Kidney (tissue), 14 donors: ENCODE results near the gene PRICKLE4. TPM values are rescaled to one million over a fixed set of nuclear protein-coding genes. Genes with fewer than 3 reads are reported as not detected.

Experiments used
- DNase-seq, 5 donors: peaks; one replicate each; pipeline ENCODE4 v3.0.0-alpha.2; 2013 to 2020
- FAIRE-seq: peaks from 2 replicates; lab custom pipeline; 2012; peaks lifted over from hg19 to GRCh38; lab: Jason Lieb, UNC
- H3K27ac ChIP-seq, 2 donors: one replicate each; pipeline ENCODE4 v1.7.0; 2013; ENCODE audit warnings: low read depth in 2 of 2, low read length in 2 of 2, inconsistent platforms in 1 of 2
- H3K27me3 ChIP-seq: one replicate; pipeline ENCODE4 v1.7.1; 2013; ENCODE audit warnings: low read length, inconsistent platforms; ENCODE audit not compliant: control insufficient read depth, insufficient read depth
- H3K36me3 ChIP-seq, 3 donors: one replicate each; pipeline versions ENCODE4 v1.7.0 to v1.7.1; 2013; ENCODE audit warnings: low read length in 3 of 3, control low read depth in 1 of 3, inconsistent platforms in 1 of 3; ENCODE audit not compliant: insufficient read depth in 3 of 3, control insufficient read depth in 2 of 3
- H3K4me1 ChIP-seq, 3 donors: one replicate each; pipeline versions ENCODE4 v1.7.0 to v1.7.1; 2013; ENCODE audit warnings: low read length in 3 of 3, inconsistent platforms in 1 of 3, low read depth in 1 of 3; ENCODE audit not compliant: control insufficient read depth in 2 of 3, insufficient read depth in 2 of 3
- H3K4me3 ChIP-seq, 3 donors: one replicate each; pipeline versions ENCODE4 v1.7.0 to v1.8.1; 2013; ENCODE audit warnings: low read length in 3 of 3, control low read depth in 1 of 3, inconsistent platforms in 1 of 3
- H3K9ac ChIP-seq, 3 donors: one replicate each; pipeline versions ENCODE4 v1.7.0 to v1.7.1; 2013; ENCODE audit warnings: low read length in 3 of 3, control low read depth in 1 of 3, inconsistent platforms in 1 of 3
- H3K9me3 ChIP-seq, 3 donors: one replicate each; pipeline versions ENCODE4 v1.7.0 to v1.7.1; 2013; ENCODE audit warnings: low read length in 3 of 3, control low read depth in 1 of 3, inconsistent platforms in 1 of 3; ENCODE audit not compliant: control insufficient read depth in 2 of 3, insufficient read depth in 1 of 3
- CTCF ChIP-seq: IDR thresholded peaks from 3 replicates; pipeline ENCODE4 v1.5.1; 2012; ENCODE audit warnings: mild to moderate bottlenecking, moderate library complexity, borderline replicate concordance; ENCODE audit not compliant: insufficient read depth; ENCODE audit errors: extremely low read depth
- intact Hi-C: fragments of 100-400 bp; cut with DNase I; formaldehyde crosslinking; loops from one replicate; pipeline ENCODE4 v1.11.1; 2022
- polyA plus RNA-seq: library from polyadenylated mRNA; stranded (reverse); fragments of 350-450 nt; fragmentation: Illumina TruSeq; extraction: RNeasy Lipid Tissue Mini Kit (QIAGEN cat#74804); gene quantifications from one replicate; pipeline ENCODE4 v1.2.3, GENCODE V29; 2014; ENCODE audit warnings: low read depth, low replicate concordance; ENCODE audit not compliant: insufficient read depth
- total RNA-seq: library from RNA; stranded (reverse); fragmentation: NEBNext Ultra II Directional; extraction: Animal tissue kit (Norgen Biotek cat#: 25700); gene quantifications from one replicate; pipeline ENCODE4 v1.2.1, GENCODE V29; 2021
- donor health status: control.
- donor health status: control.
- donor health status: control.
- donor health status: control.
- donor health status: control.
- donor health status: DM: yes; HTN: yes; CAD: no.
- donor health status: Normal renal cell carcinoma (clear cell type).

PRICKLE4 gene
- total and polyA plus RNA-seq, 2 donors from 2014 or later, result 1.4 to 6.5 TPM

- Histone ChIP-seq H3K27me3 (no peaks in the 10 kb centered on the region), H3K9ac (no peak overlapping the region), H3K36me3 (no peaks in the 10 kb centered on the region), H3K27ac (no peak overlapping the region), H3K4me3 (no peak overlapping the region), H3K4me1 (no peaks in the 10 kb centered on the region), H3K9me3 (no peaks in the 10 kb centered on the region)
- TF ChIP-seq CTCF, result no peak
- FAIRE-seq (no peak), DNase-seq (peak in 1 of 5 donors; percentile 67)
- intact Hi-C loops, result no loop called here
Measured at GRCh38 chr6:41756354-41756753, 24.2 kb upstream of the PRICKLE4 start.

- TF ChIP-seq CTCF, result no peak
- FAIRE-seq (no peak), DNase-seq (peak in 1 of 5 donors; percentile 22)
- H3K36me3 ChIP-seq, result no peaks in the 10 kb centered on the region
- no peaks in the 10 kb centered on the region for H3K4me1 ChIP-seq
- no peak overlapping the region for H3K4me3 ChIP-seq
- intact Hi-C loops, result no loop called here
- no peaks in the 10 kb centered on the region for H3K27me3 ChIP-seq
- H3K9ac ChIP-seq, result no peak overlapping the region
- no peaks in the 10 kb centered on the region for H3K9me3 ChIP-seq
- H3K27ac ChIP-seq, result no peak overlapping the region
Measured at GRCh38 chr6:41757271-41757670, 23.3 kb upstream of the PRICKLE4 start.

- FAIRE-seq (no peak), DNase-seq (peak in 1 of 5 donors; percentile 21)
- Histone ChIP-seq H3K27me3 (no peaks in the 10 kb centered on the region), H3K36me3 (no peaks in the 10 kb centered on the region), H3K27ac (no peak overlapping the region), H3K9ac (no peak overlapping the region), H3K4me1 (no peaks in the 10 kb centered on the region), H3K4me3 (no peak overlapping the region), H3K9me3 (no peaks in the 10 kb centered on the region)
- TF ChIP-seq CTCF, result no peak
- intact Hi-C loops, result no loop called here
Measured at GRCh38 chr6:41757931-41758640, 22.5 kb upstream of the PRICKLE4 start.
